Measurements from ENCODE around the gene FOXJ3. TPM values are rescaled to one million over a fixed set of nuclear protein-coding genes. Genes with fewer than 3 reads are reported as not detected.

FOXJ3 gene
- total and polyA plus RNA-seq, 2 donors (not counting 1 experiment from before 2014, with no cell fraction given): 15.4 to 76.4 TPM

DNA sequence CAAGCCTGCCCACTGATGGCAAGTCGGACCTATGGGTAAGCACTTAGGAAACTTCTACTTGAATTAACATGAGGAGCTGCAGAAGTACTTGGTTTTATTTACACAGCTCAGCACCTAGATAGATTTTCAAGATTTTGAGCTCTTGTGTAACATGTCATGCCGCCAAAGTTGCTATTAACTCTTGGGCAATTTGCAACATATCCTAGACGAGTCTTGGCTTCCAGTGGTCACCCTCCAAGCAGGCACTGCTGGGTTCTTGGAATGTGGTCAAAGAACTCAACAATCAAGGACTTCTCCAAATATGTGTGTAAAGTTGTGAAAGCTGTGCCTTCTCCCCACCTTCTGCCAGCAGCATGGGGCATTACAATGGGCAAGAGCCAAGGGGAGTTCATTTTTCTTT lies 199.6 kb downstream of the FOXJ3 start:
- H3K9me3 ChIP-seq (ENCODE audit: control extremely low read depth in 1 of 3, control insufficient read depth in 2 of 3, insufficient read depth in 1 of 3, low read length in 2 of 3): no peaks in the 10 kb centered on the region
- no peak overlapping the region for H3K4me2 ChIP-seq (replicated peaks; ENCODE audit: low read depth, low read length, poor library complexity, severe bottlenecking)
- intact Hi-C loops (cut with micrococcal nuclease): no loop called here
- POLR2A ChIA-PET: no interaction called here
- Mint-ChIP-seq H3K4me3 (no peak overlapping the region), H3K27me3 (peaks cover 17% of the 10 kb centered on the region), H3K27ac (no peak overlapping the region), H3K9me3 (ENCODE audit: insufficient read depth) (no peaks in the 10 kb centered on the region), H3K4me1 (no peaks in the 10 kb centered on the region)
- TF ChIP-seq CTCF (IDR thresholded peaks at IDR 0.05) (no peak), EZH2 (IDR thresholded peaks at IDR 0.05; ENCODE audit: borderline replicate concordance, insufficient read depth, low read depth, low read length, poor library complexity, severe bottlenecking) (no peak)
- WGBS (ENCODE audit: insufficient coverage): 88% methylated on average over 1 of the region's 3 CpGs
- H2AFZ ChIP-seq (ENCODE audit: insufficient read depth, low read depth, low read length, poor library complexity, severe bottlenecking): no peak overlapping the region
- CTCF ChIA-PET: no interaction called here
- no peak overlapping the region for H3K9ac ChIP-seq (ENCODE audit: low read length)
- H3K36me3 ChIP-seq (replicated peaks in 1 of 2; ENCODE audit: control extremely low read depth in 1 of 2, control insufficient read depth in 1 of 2, extremely low read depth in 1 of 2, insufficient read depth in 2 of 2, low read length in 1 of 2): no peaks in the 10 kb centered on the region
- no peak overlapping the region for H3K4me3 ChIP-seq (ENCODE audit: control extremely low read depth in 1 of 5, extremely low read depth in 1 of 5, insufficient read depth in 1 of 5, low read depth in 2 of 5, low read length in 4 of 5)
- DNase-seq (no peak), ATAC-seq (ENCODE audit: low read depth) (no peak)
- H4K20me1 ChIP-seq (ENCODE audit: control insufficient read depth, insufficient read depth, low read length, poor library complexity, severe bottlenecking): no peaks in the 10 kb centered on the region
- H3K27ac ChIP-seq (ENCODE audit: low read length in 2 of 2): no peak overlapping the region
- no peaks in the 10 kb centered on the region for H3K4me1 ChIP-seq (ENCODE audit: control insufficient read depth in 2 of 2, insufficient read depth in 2 of 2, low read length in 2 of 2)
- no peaks in the 10 kb centered on the region for H3K79me2 ChIP-seq (ENCODE audit: control insufficient read depth, insufficient read depth, low read length)
- no peaks in the 10 kb centered on the region for H3K27me3 ChIP-seq (replicated peaks in 1 of 4; ENCODE audit: control extremely low read depth in 1 of 4, control insufficient read depth in 3 of 4, insufficient read depth in 4 of 4, low read length in 3 of 4)

- H3K4me2 ChIP-seq (replicated peaks; ENCODE audit: low read depth, low read length, poor library complexity, severe bottlenecking): no peak overlapping the region
- WGBS (ENCODE audit: insufficient coverage): 83% methylated on average over 7 of the region's 10 CpGs
- DNase-seq (no peak), ATAC-seq (ENCODE audit: low read depth) (no peak)
- ChIA-PET POLR2A (no interaction called here), CTCF (no interaction called here)
- no peak overlapping the region for H2AFZ ChIP-seq (ENCODE audit: insufficient read depth, low read depth, low read length, poor library complexity, severe bottlenecking)
- H3K79me2 ChIP-seq (ENCODE audit: control insufficient read depth, insufficient read depth, low read length): no peaks in the 10 kb centered on the region
- H3K9ac ChIP-seq (ENCODE audit: low read length): no peak overlapping the region
- H3K36me3 ChIP-seq (replicated peaks in 1 of 2; ENCODE audit: control extremely low read depth in 1 of 2, control insufficient read depth in 1 of 2, extremely low read depth in 1 of 2, insufficient read depth in 2 of 2, low read length in 1 of 2): no peaks in the 10 kb centered on the region
- intact Hi-C loops (cut with micrococcal nuclease): no loop called here
- H3K9me3 Mint-ChIP-seq (ENCODE audit: insufficient read depth): no peaks in the 10 kb centered on the region
- no peaks in the 10 kb centered on the region for H4K20me1 ChIP-seq (ENCODE audit: control insufficient read depth, insufficient read depth, low read length, poor library complexity, severe bottlenecking)
- H3K27ac ChIP-seq (ENCODE audit: low read length in 2 of 2): no peak overlapping the region
- no peak overlapping the region for H3K27ac Mint-ChIP-seq
- H3K4me3 ChIP-seq (ENCODE audit: control extremely low read depth in 1 of 5, extremely low read depth in 1 of 5, insufficient read depth in 1 of 5, low read depth in 2 of 5, low read length in 4 of 5): no peak overlapping the region
- TF ChIP-seq CTCF (IDR thresholded peaks at IDR 0.05) (no peak), EZH2 (IDR thresholded peaks at IDR 0.05; ENCODE audit: borderline replicate concordance, insufficient read depth, low read depth, low read length, poor library complexity, severe bottlenecking) (no peak)
- peaks cover 19% of the 10 kb centered on the region for H3K27me3 Mint-ChIP-seq
- no peaks in the 10 kb centered on the region for H3K9me3 ChIP-seq (ENCODE audit: control extremely low read depth in 1 of 3, control insufficient read depth in 2 of 3, insufficient read depth in 1 of 3, low read length in 2 of 3)
- H3K27me3 ChIP-seq (replicated peaks in 1 of 4; ENCODE audit: control extremely low read depth in 1 of 4, control insufficient read depth in 3 of 4, insufficient read depth in 4 of 4, low read length in 3 of 4): no peaks in the 10 kb centered on the region
- H3K4me3 Mint-ChIP-seq: no peak overlapping the region
- H3K4me1 ChIP-seq (ENCODE audit: control insufficient read depth in 2 of 2, insufficient read depth in 2 of 2, low read length in 2 of 2): no peaks in the 10 kb centered on the region
- H3K4me1 Mint-ChIP-seq: no peaks in the 10 kb centered on the region
Observed at GRCh38 chr1:42133809-42134526, 201.1 kb downstream of the FOXJ3 start.
